Ovary (tissue), 9 donors: ENCODE measurements around the gene SCAMP2. TPM values are rescaled to one million over a fixed set of nuclear protein-coding genes. Genes with fewer than 3 reads are reported as not detected.

Source experiments
- DNase-seq, 5 donors: peaks; one replicate each; pipeline ENCODE4 v3.0.0-alpha.2; 2019 to 2020
- H3K27ac ChIP-seq, 2 donors: fragments of 200-600 bp; one replicate each; pipeline versions ENCODE4 v1.5.1 to v1.8.0; 2019 to 2022
- H3K27me3 ChIP-seq: fragments of 200-600 bp; one replicate; pipeline ENCODE4 v1.8.0; 2022
- H3K36me3 ChIP-seq: fragments of 200-600 bp; sonication (generic); one replicate; pipeline ENCODE4 v1.5.1; 2019
- H3K4me1 ChIP-seq: one replicate; pipeline ENCODE4 v1.8.1; 2013; ENCODE audit warnings: mild to moderate bottlenecking, moderate library complexity; ENCODE audit not compliant: insufficient read depth
- H3K4me3 ChIP-seq: fragments of 200-600 bp; sonication (generic); one replicate; pipeline ENCODE4 v1.5.1; 2017
- H3K9me3 ChIP-seq, 2 donors: fragments of 200-600 bp in 1 of 2; sonication (generic) in 1 of 2; one replicate each; pipeline versions ENCODE4 v1.5.1 to v1.8.1; 2013 to 2019; ENCODE audit warnings: mild to moderate bottlenecking in 1 of 2, moderate library complexity in 1 of 2
- CTCF ChIP-seq, 3 donors: fragments of 450-650 bp in 2 of 3; fragments of 200-600 bp in 1 of 3; IDR thresholded peaks; one replicate each; pipeline versions ENCODE4 v1.5.1 to v1.8.0; 2016 to 2022; ENCODE audit warnings: antibody characterized with exemption in 3 of 3, mild to moderate bottlenecking in 1 of 3
- EP300 ChIP-seq: sonication (generic); formaldehyde crosslinking; IDR thresholded peaks from one replicate; pipeline ENCODE4 v1.6.1; 2017; ENCODE audit warnings: antibody characterized with exemption
- POLR2A ChIP-seq: fragments of 450-650 bp; IDR thresholded peaks from one replicate; pipeline ENCODE4 v1.6.1; 2017; ENCODE audit warnings: antibody characterized with exemption, mild to moderate bottlenecking, moderate library complexity
- WGBS, 3 donors: extraction: QIAGEN DNeasy Blood & Tissue Kit in 1 of 3; methylation state at CpG; one replicate each; pipeline versions ENCODE4 v1.1.5 to v1.1.7; 2013 to 2017; 5-methylcytosine and 5-hydroxymethylcytosine counted together
- intact Hi-C, 4 donors: fragments of 100-400 bp; cut with DNase I; formaldehyde crosslinking; loops; one replicate each; pipeline versions ENCODE4 v1.11.0 to v1.15.1; 2022 to 2023
- polyA plus RNA-seq, 2 donors: library from polyadenylated mRNA; stranded (reverse); fragments of 200-250 nt in 1 of 2; fragments of 350-450 nt in 1 of 2; fragmentation: Illumina TruSeq in 1 of 2; extraction: RNeasy Lipid Tissue Mini Kit (QIAGEN cat#74804) in 1 of 2; gene quantifications; one replicate each; pipeline ENCODE4 v1.2.3, GENCODE V29; 2013 to 2014
- total RNA-seq, 7 donors: library from RNA; depleted of rRNA in 2 of 7; stranded (reverse); fragments of >200 nt in 2 of 7; fragmentation: NEBNext Ultra II Directional in 3 of 7; extraction: Animal tissue kit (Norgen Biotek cat#: 25700) in 3 of 7; gene quantifications; one replicate each; pipeline versions ENCODE4 v1.1.0 to v1.2.4, GENCODE V29; 2016 to 2023
- donor health status: DM: no; HTN: no; CAD: no; lungs with moderate emphysema.
- donor health status: DM: no; HTN: no; CAD: no.
- donor health status: Bipolar disorder and iron deficiency.
- donor health status: DM: yes; HTN: yes; CAD: no.
- donor health status: DM: no; HTN: no; CAD: no.
- donor health status: DM: yes; HTN: yes; CAD: no.

Gene SCAMP2
- total and polyA plus RNA-seq, 9 donors: 22.9 to 65.5 (median 53.1) TPM

GRCh38 chr15:74833376-74834107 is 39.6 kb downstream of the SCAMP2 start:
- Histone ChIP-seq H3K27me3 (no peaks in the 10 kb centered on the region), H3K9me3 (no peaks in the 10 kb centered on the region), H3K27ac (no peak overlapping the region), H3K4me1 (no peaks in the 10 kb centered on the region), H3K4me3 (no peak overlapping the region), H3K36me3 (no peaks in the 10 kb centered on the region)
- intact Hi-C loops: no loop called here
- 67 to 83% (median 76%) methylated on average over 11 to 12 of the region's 12 CpGs for WGBS, 3 donors
- no peak for DNase-seq
- TF ChIP-seq EP300 (no peak), CTCF (IDR thresholded peaks at IDR 0.05) (no peak)

- Histone ChIP-seq H3K4me3 (no peak overlapping the region), H3K9me3 (no peaks in the 10 kb centered on the region), H3K27ac (no peak overlapping the region), H3K36me3 (no peaks in the 10 kb centered on the region), H3K4me1 (no peaks in the 10 kb centered on the region), H3K27me3 (no peaks in the 10 kb centered on the region)
- no peak for TF ChIP-seq CTCF (IDR thresholded peaks at IDR 0.05)
- no peak for TF ChIP-seq EP300
- TF ChIP-seq POLR2A: no peak
- intact Hi-C loops: no loop called here
- no peak for DNase-seq
- 57 to 64% (median 62%) methylated on average over 4 of the region's 4 CpGs for WGBS, 3 donors
Observed at GRCh38 chr15:74832826-74833225, 40.3 kb downstream of the SCAMP2 start.

GRCh38 chr15:74831813-74832495 is 41.2 kb downstream of the SCAMP2 start:
- Histone ChIP-seq H3K4me3 (no peak overlapping the region), H3K4me1 (no peaks in the 10 kb centered on the region), H3K36me3 (no peaks in the 10 kb centered on the region), H3K9me3 (no peaks in the 10 kb centered on the region), H3K27me3 (no peaks in the 10 kb centered on the region), H3K27ac (no peak overlapping the region)
- no peak for DNase-seq
- WGBS, 3 donors: 59 to 68% (median 63%) methylated on average over 15 of the region's 15 CpGs
- intact Hi-C loops: no loop called here
- TF ChIP-seq CTCF (IDR thresholded peaks at IDR 0.05) (no peak), POLR2A (no peak), EP300 (no peak)

- no peaks in the 10 kb centered on the region for H3K36me3 ChIP-seq
- H3K9me3 ChIP-seq: no peaks in the 10 kb centered on the region
- no peak for DNase-seq
- TF ChIP-seq EP300 (no peak), POLR2A (no peak), CTCF (IDR thresholded peaks at IDR 0.05) (no peak)
- peaks cover 3% of the 10 kb centered on the region for H3K4me1 ChIP-seq
- H3K27me3 ChIP-seq: no peaks in the 10 kb centered on the region
- 67 to 85% (median 76%) methylated on average over 5 of the region's 5 CpGs for WGBS, 3 donors
- no peak overlapping the region for H3K27ac ChIP-seq
- H3K4me3 ChIP-seq: no peak overlapping the region
- intact Hi-C loops: no loop called here
Observed at GRCh38 chr15:74830868-74831267, 42.3 kb downstream of the SCAMP2 start.
